GM18511 (cell line): Measurements from ENCODE around the gene BIRC5.

Experiments
- ATAC-seq: cut with Tn5 transposase; IDR thresholded peaks from one replicate; pipeline ENCODE4 v1.9.1; 2021; ENCODE audit warnings: mild to moderate bottlenecking, moderate library complexity; ENCODE audit not compliant: unreplicated experiment

Gene BIRC5

GRCh38 chr17:78271419-78272170 is 57.5 kb downstream of the BIRC5 start:
- no peak for ATAC-seq

GRCh38 chr17:78272181-78272913 is 58.3 kb downstream of the BIRC5 start:
- no peak for ATAC-seq

GRCh38 chr17:78272914-78273258 is 58.8 kb downstream of the BIRC5 start:
- ATAC-seq: no peak

- no peak for ATAC-seq
Observed at GRCh38 chr17:78273813-78274212, 59.8 kb downstream of the BIRC5 start.
